ENCODE results near the gene ATG9A.

The ATG9A gene

DNA sequence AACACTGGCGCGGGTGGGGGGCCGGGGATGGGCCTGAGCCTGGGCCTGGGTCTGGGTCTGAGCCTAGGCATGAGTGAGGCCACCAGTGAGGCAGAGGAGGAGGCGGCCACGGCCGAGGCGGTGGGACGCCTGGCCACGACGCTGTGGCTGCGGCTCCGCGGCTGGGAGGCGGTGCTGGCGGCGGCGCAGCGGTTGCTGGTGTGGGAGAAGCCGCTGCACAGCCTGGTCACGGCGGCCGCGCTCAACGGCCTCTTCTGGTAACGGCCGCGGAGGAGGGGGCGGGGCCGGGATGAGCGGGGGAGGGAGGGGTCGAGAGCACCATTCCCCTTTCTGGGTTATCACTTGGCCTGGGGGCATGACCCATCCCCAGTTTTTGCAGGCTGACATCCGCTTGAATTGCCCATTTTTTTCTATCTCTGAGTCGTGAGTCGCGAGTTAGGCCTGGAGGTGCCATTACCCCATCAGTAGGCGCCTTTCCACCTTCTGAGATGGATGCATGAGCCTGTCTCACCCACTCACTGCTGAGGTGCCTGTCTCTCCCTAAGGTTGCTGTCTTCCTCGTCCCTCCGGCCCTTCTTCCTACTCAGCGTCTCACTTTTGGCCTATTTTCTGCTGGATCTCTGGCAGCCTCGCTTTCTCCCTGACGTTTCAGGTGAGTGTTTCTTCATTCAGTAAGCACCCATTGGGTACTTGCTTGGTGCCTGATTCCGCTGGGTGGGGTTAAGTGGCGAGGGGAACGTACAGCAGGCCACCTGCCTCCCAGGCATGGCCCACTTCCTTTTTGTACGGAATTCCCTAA lies 50.9 kb downstream of the ATG9A start:
- H3K9me3 ChIP-seq (ENCODE audit: control insufficient read depth, low read length), result no peaks in the 10 kb centered on the region
- H3K4me1 ChIP-seq (ENCODE audit: control insufficient read depth, insufficient read depth, low read length), result peaks cover 36% of the 10 kb centered on the region
- peak overlapping the region; percentile 99 for H3K9ac ChIP-seq (ENCODE audit: low read length)
- H3K4me3 ChIP-seq (ENCODE audit: low read length), result peak overlapping the region; percentile 83
- DNase-seq (ENCODE audit: low read depth), result peak; percentile 69
- H3K36me3 ChIP-seq (ENCODE audit: control insufficient read depth, insufficient read depth, low read length, severe bottlenecking), result peaks cover 52% of the 10 kb centered on the region
- H3K27me3 ChIP-seq (replicated peaks; ENCODE audit: control insufficient read depth, insufficient read depth, low read length), result no peaks in the 10 kb centered on the region

DNA sequence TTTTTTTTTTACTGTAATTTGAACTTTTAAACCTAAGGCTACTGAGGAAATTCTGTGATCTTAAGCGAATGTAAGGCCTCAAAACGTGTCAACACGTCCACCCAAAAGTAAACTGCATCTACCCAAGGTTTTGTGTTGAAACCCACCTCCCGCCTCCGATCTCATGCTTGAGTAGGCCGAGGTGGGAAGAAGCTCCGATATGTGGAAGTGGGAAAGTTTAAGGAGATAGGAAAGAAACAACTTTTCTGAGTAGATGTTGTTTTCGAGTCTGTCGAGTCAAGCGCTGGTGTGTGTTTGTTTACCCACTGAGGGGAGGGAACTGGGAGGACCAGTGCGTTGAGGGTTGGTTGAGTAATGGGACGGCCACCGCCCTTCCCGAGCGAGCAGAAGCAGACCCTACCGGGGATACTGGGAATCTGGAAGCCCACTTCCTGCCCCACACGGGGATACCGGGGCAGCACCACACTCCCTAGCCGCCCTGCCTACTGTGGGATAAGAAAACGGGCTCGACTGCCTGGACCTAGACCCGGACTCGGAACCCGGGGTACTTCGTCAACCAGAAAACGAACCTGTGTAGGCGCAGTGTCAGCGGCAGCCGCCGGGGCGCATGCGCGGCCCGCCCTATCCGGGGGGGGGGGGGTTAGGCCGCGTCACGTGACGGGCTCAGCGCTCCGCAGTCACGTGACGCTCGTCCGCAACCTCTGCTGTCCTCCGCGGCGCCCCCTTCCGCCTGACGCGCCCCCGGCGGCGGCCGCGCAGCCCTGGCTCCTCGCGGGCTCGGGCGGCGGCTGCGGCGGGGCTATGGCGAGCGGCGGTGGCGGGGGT lies 51.7 kb downstream of the ATG9A start, which contains the start of gene RETREG2:
RETREG2 (plus strand) TSS at position 724 of the 825 bp plus-strand sequence; CDS start at position 802, 78 bp downstream.
- Histone ChIP-seq H3K9ac (ENCODE audit: low read length) (peak within 1 kb of the TSS; percentile 99), H3K4me3 (ENCODE audit: low read length) (peak within 1 kb of the TSS; percentile 83), H3K4me1 (ENCODE audit: control insufficient read depth, insufficient read depth, low read length) (peaks cover 36% of the 10 kb centered on the region), H3K36me3 (ENCODE audit: control insufficient read depth, insufficient read depth, low read length, severe bottlenecking) (peaks cover 52% of the 10 kb centered on the region), H3K9me3 (ENCODE audit: control insufficient read depth, low read length) (no peaks in the 10 kb centered on the region), H3K27me3 (replicated peaks; ENCODE audit: control insufficient read depth, insufficient read depth, low read length) (no peaks in the 10 kb centered on the region)
- peak; percentile 96 for DNase-seq (ENCODE audit: low read depth)

DNA sequence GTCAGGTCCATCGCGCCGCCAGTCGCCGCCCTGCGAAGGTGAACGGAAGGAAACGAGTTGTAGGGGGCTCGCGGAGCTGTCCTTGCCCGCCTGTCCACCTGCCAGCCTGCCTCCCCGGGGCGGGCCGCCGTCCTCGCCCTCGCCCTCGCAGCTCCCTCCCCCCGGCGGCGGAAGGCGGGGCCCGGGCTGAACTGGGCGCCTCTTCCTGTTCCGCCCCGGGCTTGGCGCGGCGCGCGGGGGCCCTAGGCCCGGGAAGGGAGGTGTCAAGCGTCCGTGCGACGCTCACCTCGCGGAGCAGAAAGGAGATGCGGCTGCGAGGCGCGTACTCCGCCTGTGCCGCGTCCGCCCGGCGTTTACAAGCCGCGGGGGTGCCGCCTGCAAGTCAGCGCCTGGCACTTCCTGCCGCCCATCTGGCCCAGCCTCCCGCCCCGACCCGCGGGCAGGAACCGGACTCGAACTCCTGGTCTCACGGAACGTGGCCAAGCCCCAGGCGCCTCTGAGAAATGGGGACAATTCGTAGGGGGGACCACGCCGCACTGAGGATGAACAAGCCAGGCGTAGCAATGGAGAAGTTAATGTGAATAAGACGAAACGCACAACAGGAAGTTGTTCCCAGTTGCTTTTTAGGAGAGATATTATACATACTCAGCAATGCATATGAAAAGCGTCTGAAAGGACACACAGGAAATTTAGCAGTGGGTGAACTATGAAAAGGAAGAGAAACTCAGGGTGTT lies 52.5 kb downstream of the ATG9A start, which contains the start of gene CNPPD1:
CNPPD1 (minus strand) TSS at position 108 of the 734 bp plus-strand sequence; CDS start at position 11, 97 bp downstream.
- peak; percentile 93 for DNase-seq (ENCODE audit: low read depth)
- peaks cover 36% of the 10 kb centered on the region for H3K4me1 ChIP-seq (ENCODE audit: control insufficient read depth, insufficient read depth, low read length)

DNA sequence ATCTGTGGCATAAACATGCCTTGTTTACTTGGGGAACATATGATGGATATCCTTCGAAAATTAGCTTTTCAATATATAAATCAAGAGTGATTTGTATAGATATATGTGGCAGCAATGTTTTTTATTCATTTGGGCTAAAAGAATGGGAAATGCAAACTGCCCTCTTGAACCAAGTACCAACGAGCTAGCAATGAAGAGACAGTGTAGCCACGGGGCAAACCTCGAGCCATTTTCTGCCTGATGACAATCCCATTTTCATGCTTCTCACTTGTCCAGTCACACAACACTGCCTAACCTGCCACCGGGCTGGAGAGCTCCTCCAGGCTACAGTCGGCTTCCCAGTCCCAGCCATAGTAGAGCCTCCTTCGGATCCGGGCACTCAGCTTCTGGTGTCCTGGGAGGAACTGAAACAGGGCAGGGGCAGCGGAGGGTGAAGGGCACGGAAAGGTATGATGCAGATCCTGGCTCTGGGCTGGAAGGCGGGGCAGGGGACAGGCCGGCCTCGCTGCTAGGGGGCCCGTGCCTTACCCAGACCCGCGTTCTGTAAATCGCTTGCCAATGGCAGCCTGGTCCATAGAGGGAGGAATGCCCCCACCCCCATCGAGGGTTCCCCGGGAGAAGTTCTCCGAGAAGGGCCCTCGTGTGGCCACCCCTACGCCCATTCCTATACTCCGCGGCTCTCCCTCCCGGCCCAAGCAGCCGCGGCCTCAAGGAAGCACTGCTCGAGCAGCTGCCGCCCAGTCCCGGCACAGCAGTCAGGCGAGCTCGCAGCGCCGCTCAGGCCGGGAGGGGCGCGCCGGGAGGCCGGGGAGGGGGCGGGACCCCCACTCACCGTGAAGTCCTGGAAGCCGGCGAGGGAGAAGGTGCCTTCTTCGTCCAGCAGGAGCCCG lies 53.3 kb downstream of the ATG9A start:
- peak; percentile 73 for DNase-seq (ENCODE audit: low read depth)
- peak overlapping the region; percentile 83 for H3K4me3 ChIP-seq (ENCODE audit: low read length)
- H3K4me1 ChIP-seq (ENCODE audit: control insufficient read depth, insufficient read depth, low read length), result peaks cover 42% of the 10 kb centered on the region
- H3K36me3 ChIP-seq (ENCODE audit: control insufficient read depth, insufficient read depth, low read length, severe bottlenecking), result peaks cover 42% of the 10 kb centered on the region
- peak overlapping the region; percentile 99 for H3K9ac ChIP-seq (ENCODE audit: low read length)
- no peaks in the 10 kb centered on the region for H3K9me3 ChIP-seq (ENCODE audit: control insufficient read depth, low read length)
- no peaks in the 10 kb centered on the region for H3K27me3 ChIP-seq (replicated peaks; ENCODE audit: control insufficient read depth, insufficient read depth, low read length)

More for the DNA sequence above, 52.5 kb downstream of the ATG9A start, which contains the start of gene CNPPD1:
- Histone ChIP-seq H3K9me3 (ENCODE audit: control insufficient read depth, low read length) (no peaks in the 10 kb centered on the region), H3K9ac (ENCODE audit: low read length) (peak within 1 kb of the TSS; percentile 99), H3K36me3 (ENCODE audit: control insufficient read depth, insufficient read depth, low read length, severe bottlenecking) (peaks cover 50% of the 10 kb centered on the region), H3K4me3 (ENCODE audit: low read length) (peak within 1 kb of the TSS; percentile 83), H3K27me3 (replicated peaks; ENCODE audit: control insufficient read depth, insufficient read depth, low read length) (no peaks in the 10 kb centered on the region)

DNA sequence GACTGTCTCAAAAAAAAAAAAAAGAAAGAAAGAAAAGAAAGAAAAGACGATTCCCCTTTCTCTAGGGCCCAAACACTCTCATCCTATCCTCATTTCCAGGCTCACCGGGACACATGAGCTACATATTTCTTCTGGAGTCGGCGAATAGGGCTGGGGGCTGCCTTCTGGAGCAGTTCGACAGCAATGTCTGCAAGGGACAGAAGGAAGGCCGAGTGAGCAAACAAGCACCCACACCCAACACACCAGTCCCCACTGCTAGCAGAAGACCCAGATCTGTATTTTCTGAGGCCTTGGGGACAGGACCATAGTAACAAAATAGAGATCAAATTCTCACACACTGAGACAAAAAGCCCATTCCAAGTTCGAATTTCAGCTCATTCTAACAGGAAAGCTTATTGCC lies 54.0 kb downstream of the ATG9A start:
- H3K36me3 ChIP-seq (ENCODE audit: control insufficient read depth, insufficient read depth, low read length, severe bottlenecking), result peaks cover 35% of the 10 kb centered on the region
- no peak for DNase-seq (ENCODE audit: low read depth)
- peak overlapping the region; percentile 99 for H3K9ac ChIP-seq (ENCODE audit: low read length)
- H3K27me3 ChIP-seq (replicated peaks; ENCODE audit: control insufficient read depth, insufficient read depth, low read length), result no peaks in the 10 kb centered on the region
- no peaks in the 10 kb centered on the region for H3K9me3 ChIP-seq (ENCODE audit: control insufficient read depth, low read length)
- H3K4me3 ChIP-seq (ENCODE audit: low read length), result peak overlapping the region; percentile 83
- peaks cover 48% of the 10 kb centered on the region for H3K4me1 ChIP-seq (ENCODE audit: control insufficient read depth, insufficient read depth, low read length)

DNA sequence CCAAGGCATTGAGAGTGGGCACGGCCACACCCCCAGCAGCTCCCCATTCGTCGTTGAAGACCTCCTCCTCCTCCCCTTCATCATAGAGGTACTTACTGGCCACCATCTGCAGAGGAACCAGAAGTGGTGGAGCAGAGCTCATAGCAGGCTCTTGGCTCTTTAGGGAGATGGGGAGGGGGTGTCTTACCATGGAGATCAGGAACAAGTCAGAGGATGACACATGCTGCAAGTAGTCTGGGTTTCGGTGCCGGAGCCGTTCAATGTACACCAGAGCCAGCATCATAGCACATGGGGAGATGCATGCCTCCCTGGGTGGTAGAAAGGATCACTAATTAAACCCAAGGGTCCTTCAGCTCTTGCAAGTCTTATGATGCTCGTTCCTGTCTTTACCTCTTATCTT lies 54.6 kb downstream of the ATG9A start:
- Histone ChIP-seq H3K4me3 (ENCODE audit: low read length) (no peak overlapping the region), H3K9ac (ENCODE audit: low read length) (no peak overlapping the region), H3K27me3 (replicated peaks; ENCODE audit: control insufficient read depth, insufficient read depth, low read length) (no peaks in the 10 kb centered on the region), H3K4me1 (ENCODE audit: control insufficient read depth, insufficient read depth, low read length) (peaks cover 48% of the 10 kb centered on the region), H3K36me3 (ENCODE audit: control insufficient read depth, insufficient read depth, low read length, severe bottlenecking) (peaks cover 28% of the 10 kb centered on the region), H3K9me3 (ENCODE audit: control insufficient read depth, low read length) (no peaks in the 10 kb centered on the region)
- no peak for DNase-seq (ENCODE audit: low read depth)

DNA sequence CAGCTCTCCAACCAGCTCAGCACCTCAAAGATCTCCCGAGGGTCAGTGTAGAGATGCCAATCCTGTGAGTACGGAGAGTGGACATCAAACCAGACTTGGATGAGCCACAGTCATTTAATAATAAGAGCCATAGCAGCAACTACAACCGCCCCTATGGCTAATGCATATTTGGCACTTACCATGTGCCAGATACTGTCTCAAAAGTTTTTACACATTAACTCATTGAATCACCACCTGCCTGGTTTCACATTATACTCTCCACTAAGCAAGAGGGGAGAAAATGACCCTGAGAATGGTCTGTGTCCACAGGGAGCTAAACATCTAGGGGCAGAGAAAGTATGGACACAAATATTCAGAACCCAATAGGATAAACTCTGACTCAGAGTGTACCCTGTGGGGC lies 55.3 kb downstream of the ATG9A start:
- H3K9me3 ChIP-seq (ENCODE audit: control insufficient read depth, low read length), result no peaks in the 10 kb centered on the region
- peak overlapping the region; percentile 16 for H3K9ac ChIP-seq (ENCODE audit: low read length)
- H3K36me3 ChIP-seq (ENCODE audit: control insufficient read depth, insufficient read depth, low read length, severe bottlenecking), result peaks cover 28% of the 10 kb centered on the region
- DNase-seq (ENCODE audit: low read depth), result no peak
- H3K27me3 ChIP-seq (replicated peaks; ENCODE audit: control insufficient read depth, insufficient read depth, low read length), result no peaks in the 10 kb centered on the region
- H3K4me3 ChIP-seq (ENCODE audit: low read length), result no peak overlapping the region
- peaks cover 42% of the 10 kb centered on the region for H3K4me1 ChIP-seq (ENCODE audit: control insufficient read depth, insufficient read depth, low read length)

DNA sequence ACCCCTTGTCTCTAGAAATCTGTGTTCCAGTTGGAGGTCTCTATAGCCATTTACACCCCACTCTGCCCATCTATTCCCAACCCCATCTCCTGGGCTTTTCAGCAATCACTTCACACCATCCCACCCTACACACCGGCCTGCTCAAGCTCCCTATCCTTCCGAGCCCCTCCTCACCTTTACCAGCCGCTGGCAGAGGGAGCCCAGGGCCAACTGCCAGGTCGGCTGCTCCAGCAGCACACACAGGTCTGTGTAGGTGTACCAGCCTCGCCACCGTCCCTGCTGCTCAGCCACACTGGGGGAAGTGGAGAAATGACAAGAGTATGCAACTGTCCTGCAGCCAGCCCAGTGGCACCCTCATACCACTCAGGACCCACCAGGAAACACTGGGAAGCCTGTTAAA lies 56.3 kb downstream of the ATG9A start:
- H3K36me3 ChIP-seq (ENCODE audit: control insufficient read depth, insufficient read depth, low read length, severe bottlenecking), result peaks cover 28% of the 10 kb centered on the region
- no peak overlapping the region for H3K4me3 ChIP-seq (ENCODE audit: low read length)
- H3K4me1 ChIP-seq (ENCODE audit: control insufficient read depth, insufficient read depth, low read length), result peaks cover 37% of the 10 kb centered on the region
- no peaks in the 10 kb centered on the region for H3K27me3 ChIP-seq (replicated peaks; ENCODE audit: control insufficient read depth, insufficient read depth, low read length)
- H3K9ac ChIP-seq (ENCODE audit: low read length), result no peak overlapping the region
- no peaks in the 10 kb centered on the region for H3K9me3 ChIP-seq (ENCODE audit: control insufficient read depth, low read length)
- no peak for DNase-seq (ENCODE audit: low read depth)

DNA sequence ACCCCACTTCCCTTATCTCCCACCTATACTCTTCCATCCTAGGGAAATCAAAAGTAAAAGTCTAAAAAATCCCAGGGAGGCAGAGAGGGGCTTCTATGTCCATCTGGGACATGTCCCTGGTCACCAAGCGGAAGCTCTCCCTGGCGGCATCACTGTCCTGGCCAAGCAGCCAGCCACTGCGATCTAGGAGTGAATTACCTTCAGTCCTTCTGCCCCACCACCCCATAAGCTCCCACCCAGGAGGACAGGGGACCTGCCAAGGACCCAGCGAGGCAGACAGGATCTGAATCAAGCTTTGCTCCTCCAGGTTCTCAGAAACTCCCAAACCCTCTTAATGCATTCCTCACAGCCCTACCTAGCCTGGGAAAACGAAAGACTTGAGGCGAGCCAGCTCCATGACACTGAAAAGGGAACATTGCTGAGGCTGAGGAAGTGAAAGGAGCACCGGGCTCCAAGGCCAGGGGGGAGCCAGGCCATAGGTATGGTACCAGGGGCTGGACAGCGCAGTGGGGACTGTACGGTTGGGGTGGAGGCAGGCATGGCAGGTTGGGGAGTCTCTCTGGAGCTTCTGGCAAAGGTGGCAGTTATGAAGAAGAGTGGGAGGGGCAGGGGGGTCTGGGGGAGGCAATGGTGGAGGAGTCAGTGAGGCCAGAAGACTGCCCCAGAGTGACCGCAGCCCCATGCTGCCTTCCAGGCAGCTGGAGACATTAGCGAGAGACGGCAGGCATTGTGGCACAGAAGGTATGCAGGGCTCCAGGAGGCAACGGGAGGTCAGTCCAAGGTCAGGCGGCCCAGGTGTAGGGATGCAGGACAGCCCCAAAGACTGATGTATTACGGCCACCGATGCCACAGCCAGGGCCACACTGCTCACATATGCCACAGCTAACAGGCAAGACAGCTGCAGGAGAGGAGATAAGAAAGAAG lies 56.9 kb downstream of the ATG9A start:
- H3K27me3 ChIP-seq (replicated peaks; ENCODE audit: control insufficient read depth, insufficient read depth, low read length), result no peaks in the 10 kb centered on the region
- no peak for DNase-seq (ENCODE audit: low read depth)
- H3K9me3 ChIP-seq (ENCODE audit: control insufficient read depth, low read length), result no peaks in the 10 kb centered on the region
- H3K4me1 ChIP-seq (ENCODE audit: control insufficient read depth, insufficient read depth, low read length), result peaks cover 36% of the 10 kb centered on the region
- peaks cover 28% of the 10 kb centered on the region for H3K36me3 ChIP-seq (ENCODE audit: control insufficient read depth, insufficient read depth, low read length, severe bottlenecking)
- peak overlapping the region; percentile 50 for H3K9ac ChIP-seq (ENCODE audit: low read length)
- H3K4me3 ChIP-seq (ENCODE audit: low read length), result no peak overlapping the region

All from adipocyte (in vitro differentiated cells).